ENCODE results near the gene RAD9B. TPM values are rescaled to one million over a fixed set of nuclear protein-coding genes. Genes with fewer than 3 reads are reported as not detected.
"Not testable (repeated sequence)": the region's sequence is repeated elsewhere in the genome, so short reads cannot be mapped to it uniquely, and the experiment has no call there.

RAD9B gene
- total RNA-seq, 2 experiments from 2014 or later: 0.31 to 0.63 TPM

GRCh38 chr12:110540048-110540447 is 37.9 kb downstream of the RAD9B start:
- ATAC-seq (ENCODE audit: poor library complexity): no peak
- Mint-ChIP-seq H3K4me1 (ENCODE audit: low read depth) (peaks cover 8% of the 10 kb centered on the region), H3K27me3 (no peaks in the 10 kb centered on the region), H3K4me3 (no peak overlapping the region), H3K27ac (no peak overlapping the region), H3K36me3 (ENCODE audit: low read depth) (peaks cover 79% of the 10 kb centered on the region), H3K9me3 (no peaks in the 10 kb centered on the region)
- Histone ChIP-seq H3K9me3 (ENCODE audit: control insufficient read depth in 1 of 2, insufficient read depth in 1 of 2, low read length in 2 of 2) (no peaks in the 10 kb centered on the region), H3K27ac (ENCODE audit: low read depth in 1 of 2, low read length in 2 of 2) (no peak overlapping the region), H3K36me3 (ENCODE audit: insufficient read depth, low read length) (peaks cover 78% of the 10 kb centered on the region), H3K27me3 (ENCODE audit: control insufficient read depth in 1 of 2, insufficient read depth in 2 of 2, low read length in 2 of 2) (no peaks in the 10 kb centered on the region), H3K4me1 (ENCODE audit: insufficient read depth, low read length) (peaks cover 4% of the 10 kb centered on the region), H3K4me3 (ENCODE audit: low read length) (no peak overlapping the region)
- intact Hi-C loops (cut with DNase I, micrococcal nuclease): no loop called here
- ChIA-PET POLR2A (interaction anchor here (0.8 to 0.9 kb wide), 2 partner anchors 30 to 41 kb away, joined by 3 read pairs; no protein-coding TSS in a partner anchor), CTCF (interaction anchor here (0.9 to 1.0 kb wide), 2 partner anchors 71 to 90 kb away, joined by 3 to 5 read pairs; partner anchors contain the start of genes ARPC3 and FAM216A)
- DNase-seq: no peak
- no peak for TF ChIP-seq CTCF (IDR thresholded peaks at IDR 0.05)

- ATAC-seq (ENCODE audit: poor library complexity) (no peak), DNase-seq (no peak)
- peaks cover 4% of the 10 kb centered on the region for H3K4me1 ChIP-seq (ENCODE audit: insufficient read depth, low read length)
- H3K36me3 Mint-ChIP-seq (ENCODE audit: low read depth): peaks cover 76% of the 10 kb centered on the region
- intact Hi-C loops (cut with DNase I, micrococcal nuclease): no loop called here
- CTCF ChIA-PET: interaction anchor here (1.2 to 1.4 kb wide), 2 partner anchors 9 to 57 kb away, joined by 3 to 4 read pairs; no protein-coding TSS in a partner anchor
- H3K27ac ChIP-seq (ENCODE audit: low read depth in 1 of 2, low read length in 2 of 2): no peak overlapping the region
- no peak for TF ChIP-seq CTCF (IDR thresholded peaks at IDR 0.05)
- H3K4me3 ChIP-seq (ENCODE audit: low read length): no peak overlapping the region
- H3K4me3 Mint-ChIP-seq: no peak overlapping the region
- no peaks in the 10 kb centered on the region for H3K27me3 Mint-ChIP-seq
- H3K27me3 ChIP-seq (ENCODE audit: control insufficient read depth in 1 of 2, insufficient read depth in 2 of 2, low read length in 2 of 2): no peaks in the 10 kb centered on the region
- peaks cover 71% of the 10 kb centered on the region for H3K36me3 ChIP-seq (ENCODE audit: insufficient read depth, low read length)
- POLR2A ChIA-PET: interaction anchor here (3.2 kb wide), 1 partner anchor 75 kb away, joined by 9 read pairs; the partner anchor contains the start of genes FAM216A and GPN3
- H3K27ac Mint-ChIP-seq: peak overlapping the region; percentile 62
- peaks cover 27% of the 10 kb centered on the region for H3K4me1 Mint-ChIP-seq (ENCODE audit: low read depth)
- no peaks in the 10 kb centered on the region for H3K9me3 Mint-ChIP-seq
- H3K9me3 ChIP-seq (ENCODE audit: control insufficient read depth in 1 of 2, insufficient read depth in 1 of 2, low read length in 2 of 2): no peaks in the 10 kb centered on the region
These were observed 41.3 kb downstream of the RAD9B start for GRCh38 chr12:110543252-110543959.

- Mint-ChIP-seq H3K9me3 (no peaks in the 10 kb centered on the region), H3K4me3 (no peak overlapping the region), H3K36me3 (ENCODE audit: low read depth) (peaks cover 76% of the 10 kb centered on the region), H3K4me1 (ENCODE audit: low read depth) (peaks cover 30% of the 10 kb centered on the region), H3K27me3 (no peaks in the 10 kb centered on the region), H3K27ac (no peak overlapping the region)
- Histone ChIP-seq H3K9me3 (ENCODE audit: control insufficient read depth in 1 of 2, insufficient read depth in 1 of 2, low read length in 2 of 2) (no peaks in the 10 kb centered on the region), H3K27ac (ENCODE audit: low read depth in 1 of 2, low read length in 2 of 2) (no peak overlapping the region), H3K36me3 (ENCODE audit: insufficient read depth, low read length) (peaks cover 71% of the 10 kb centered on the region), H3K4me1 (ENCODE audit: insufficient read depth, low read length) (peaks cover 4% of the 10 kb centered on the region), H3K27me3 (ENCODE audit: control insufficient read depth in 1 of 2, insufficient read depth in 2 of 2, low read length in 2 of 2) (no peaks in the 10 kb centered on the region), H3K4me3 (ENCODE audit: low read length) (no peak overlapping the region)
- ATAC-seq (ENCODE audit: poor library complexity): no peak
- no peak for DNase-seq
- TF ChIP-seq CTCF (IDR thresholded peaks at IDR 0.05): no peak
- POLR2A ChIA-PET: interaction anchor here (3.2 kb wide), 1 partner anchor 75 kb away, joined by 9 read pairs; the partner anchor contains the start of genes FAM216A and GPN3
- CTCF ChIA-PET: interaction anchor here (1.2 to 1.5 kb wide), 3 partner anchors 8 to 94 kb away, joined by 3 to 4 read pairs (median 3); partner anchors contain the start of gene ARPC3
- intact Hi-C loops (cut with DNase I, micrococcal nuclease): no loop called here
These were observed 41.8 kb downstream of the RAD9B start for GRCh38 chr12:110543965-110544364.

GRCh38 chr12:110545259-110545658 is 43.1 kb downstream of the RAD9B start:
- peaks cover 68% of the 10 kb centered on the region for H3K36me3 ChIP-seq (ENCODE audit: insufficient read depth, low read length)
- Mint-ChIP-seq H3K36me3 (ENCODE audit: low read depth) (peaks cover 73% of the 10 kb centered on the region), H3K4me1 (ENCODE audit: low read depth) (peaks cover 36% of the 10 kb centered on the region)
- ATAC-seq (ENCODE audit: poor library complexity); H3K27me3 ChIP-seq (ENCODE audit: control insufficient read depth in 1 of 2, insufficient read depth in 2 of 2, low read length in 2 of 2); H3K27ac ChIP-seq (ENCODE audit: low read depth in 1 of 2, low read length in 2 of 2); H3K27me3 Mint-ChIP-seq; H3K9me3 Mint-ChIP-seq; H3K4me1 ChIP-seq (ENCODE audit: insufficient read depth, low read length); H3K4me3 ChIP-seq (ENCODE audit: low read length); H3K9me3 ChIP-seq (ENCODE audit: control insufficient read depth in 1 of 2, insufficient read depth in 1 of 2, low read length in 2 of 2); POLR2A ChIA-PET; intact Hi-C loops (cut with DNase I, micrococcal nuclease); H3K4me3 Mint-ChIP-seq; H3K27ac Mint-ChIP-seq: not testable (repeated sequence)
- DNase-seq: peak in 1 of 14 experiments; percentile 26
- CTCF ChIA-PET: interaction anchor here (1.5 kb wide), 1 partner anchor 95 kb away, joined by 3 read pairs; the partner anchor contains the start of gene ARPC3

Data from CD4-positive, alpha-beta T cell (primary cell).